K562 (cell line): Measurements from ENCODE around the gene ALKBH4. TPM values are rescaled to one million over a fixed set of nuclear protein-coding genes. Genes with fewer than 3 reads are reported as not detected.

Source experiments
- CBFA2T2 ChIP-seq: fragments of 450-650 bp; conservative IDR thresholded peaks from 2 replicates; pipeline ENCODE4 v1.6.1; 2017; ENCODE audit warnings: mild to moderate bottlenecking
- E2F4 ChIP-seq: sonication (generic); formaldehyde crosslinking; IDR thresholded peaks from 2 replicates; pipeline ENCODE4 v1.8.0; 2022; ENCODE audit warnings: mild to moderate bottlenecking, low read depth, missing genetic modification reagents
- FOXP4 ChIP-seq: sonication (generic); formaldehyde crosslinking; IDR thresholded peaks from 2 replicates; pipeline ENCODE4 v1.8.0; 2022; ENCODE audit warnings: mild to moderate bottlenecking, missing genetic modification reagents, borderline replicate concordance
- FUS ChIP-seq: fragments of 200-400 bp; formaldehyde crosslinking; optimal IDR thresholded peaks from 2 replicates; pipeline ENCODE3; 2017; ENCODE audit warnings: low read depth, low read length
- MECOM ChIP-seq: fragments of 250-450 bp; sonication (Bioruptor Pico); IDR thresholded peaks from 2 replicates; pipeline ENCODE4 v1.8.0; 2022; ENCODE audit warnings: inconsistent platforms
- MED1 ChIP-seq: sonication (generic); formaldehyde crosslinking; IDR thresholded peaks from 2 replicates; pipeline ENCODE4 v1.8.1; 2023; ENCODE audit warnings: missing genetic modification reagents, borderline replicate concordance
- NCOA6 ChIP-seq: fragments of 450-650 bp; IDR thresholded peaks from 2 replicates; pipeline ENCODE4 v1.6.1; 2017; ENCODE audit warnings: mild to moderate bottlenecking
- POLR2B ChIP-seq: fragments of 450-650 bp; IDR thresholded peaks from 2 replicates; pipeline ENCODE4 v1.6.1; 2018; ENCODE audit warnings: low read depth; ENCODE audit not compliant: partially characterized antibody
- SIN3B ChIP-seq: fragments of 450-650 bp; IDR thresholded peaks from 2 replicates; pipeline ENCODE4 v1.6.1; 2017; ENCODE audit warnings: low read depth, mild to moderate bottlenecking, moderate library complexity
- SMARCA5 ChIP-seq: fragments of 450-650 bp; IDR thresholded peaks from 2 replicates; pipeline ENCODE4 v1.6.1; 2016
- TAF1 ChIP-seq: IDR thresholded peaks from 2 replicates; pipeline ENCODE4 v1.6.1; 2011; ENCODE audit warnings: mild to moderate bottlenecking, low read length, moderate library complexity; ENCODE audit not compliant: insufficient read depth, control insufficient read depth, severe bottlenecking; ENCODE audit errors: extremely low read depth
- TSC22D4 ChIP-seq: fragments of 450-650 bp; IDR thresholded peaks from 2 replicates; pipeline ENCODE4 v1.6.1; 2016; ENCODE audit warnings: missing genetic modification characterization, missing biosample characterization, control low read depth
- XRCC5 ChIP-seq: fragments of 200-400 bp; formaldehyde crosslinking; IDR thresholded peaks from 2 replicates; pipeline ENCODE4 v1.6.1; 2017; ENCODE audit warnings: low read depth, mild to moderate bottlenecking, low read length
- ZFX ChIP-seq: sonication (generic); formaldehyde crosslinking; IDR thresholded peaks from 2 replicates; pipeline ENCODE4 v1.8.0; 2022; ENCODE audit warnings: mild to moderate bottlenecking, missing genetic modification reagents, moderate library complexity
- ZNF75A ChIP-seq: fragments of 450-650 bp; formaldehyde crosslinking; IDR thresholded peaks from 2 replicates; pipeline ENCODE4 v1.4.0; 2020; ENCODE audit warnings: mild to moderate bottlenecking
- polyA plus RNA-seq, 8 experiments: library from polyadenylated mRNA; depleted of rRNA in 4 of 8; stranded (reverse) in 5 of 8; unstranded in 3 of 8; fragments of >200 nt; fragmentation: Nextera tagmentation in 2 of 8; fragmentation: Illumina TruSeq in 1 of 8; extraction: Ambion mirVana in 2 of 8; extraction: Trizol in 1 of 8; gene quantifications; 2 replicates each; pipeline versions ENCODE4 v1.2.1 to v1.2.3, GENCODE V29; 2011 to 2014; ENCODE audit warnings: inconsistent platforms in 1 of 8, missing spikeins in 1 of 8
- total RNA-seq, 7 experiments: library from RNA; depleted of rRNA in 6 of 7; stranded (reverse); fragments of >200 nt in 6 of 7; fragmentation: Illumina TruSeq in 2 of 7; extraction: Trizol in 2 of 7; gene quantifications; 2 replicates each; pipeline versions ENCODE4 v1.2.1 to v1.2.3, GENCODE V29; 2011 to 2021; ENCODE audit warnings: low replicate concordance in 1 of 7
- TF ChIP-seq, protein P1 (sequence below): fragments of 250-450 bp; sonication (Bioruptor Pico); IDR thresholded peaks from 2 replicates; pipeline ENCODE4 v1.8.0; 2022; ENCODE audit warnings: inconsistent platforms
- TF ChIP-seq, protein P2 (sequence below): fragments of 450-650 bp; formaldehyde crosslinking; conservative IDR thresholded peaks from 2 replicates; pipeline ENCODE4 v1.4.0; 2022; ENCODE audit warnings: mild to moderate bottlenecking, missing genetic modification characterization
- TF ChIP-seq, protein P3 (sequence below): fragments of 450-650 bp; formaldehyde crosslinking; IDR thresholded peaks from 2 replicates; pipeline ENCODE4 v1.4.0; 2020; ENCODE audit warnings: mild to moderate bottlenecking, mixed read lengths

ALKBH4 gene
- total and polyA plus RNA-seq, 9 of the 15 experiments (the other 6 are each of a cell fraction or from before 2014, with no cell fraction given) = 4.6 to 21.4 (median 11.8) TPM

GRCh38 chr7:102464577-102465280 lies at the start of gene ALKBH4, which contains the start of gene LRWD1 (continued):
- TF ChIP-seq ZNF75A (CRISPR knock-in tag) = no peak
- peak; percentile 0; the same call in 1 of the 2 replicates for TF ChIP-seq SMARCA5
- TF ChIP-seq FUS = peak; percentile 92
- 0 out of 2 replicates have a peak, but pooled peaks have one; percentile 27 for TF ChIP-seq FOXP4 (CRISPR knock-in tag)
- TF ChIP-seq, protein P1, sequence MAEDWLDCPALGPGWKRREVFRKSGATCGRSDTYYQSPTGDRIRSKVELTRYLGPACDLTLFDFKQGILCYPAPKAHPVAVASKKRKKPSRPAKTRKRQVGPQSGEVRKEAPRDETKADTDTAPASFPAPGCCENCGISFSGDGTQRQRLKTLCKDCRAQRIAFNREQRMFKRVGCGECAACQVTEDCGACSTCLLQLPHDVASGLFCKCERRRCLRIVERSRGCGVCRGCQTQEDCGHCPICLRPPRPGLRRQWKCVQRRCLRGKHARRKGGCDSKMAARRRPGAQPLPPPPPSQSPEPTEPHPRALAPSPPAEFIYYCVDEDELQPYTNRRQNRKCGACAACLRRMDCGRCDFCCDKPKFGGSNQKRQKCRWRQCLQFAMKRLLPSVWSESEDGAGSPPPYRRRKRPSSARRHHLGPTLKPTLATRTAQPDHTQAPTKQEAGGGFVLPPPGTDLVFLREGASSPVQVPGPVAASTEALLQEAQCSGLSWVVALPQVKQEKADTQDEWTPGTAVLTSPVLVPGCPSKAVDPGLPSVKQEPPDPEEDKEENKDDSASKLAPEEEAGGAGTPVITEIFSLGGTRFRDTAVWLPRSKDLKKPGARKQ = no peak
- TF ChIP-seq E2F4 (CRISPR knock-in tag) = no peak
- TF ChIP-seq, protein P2, sequence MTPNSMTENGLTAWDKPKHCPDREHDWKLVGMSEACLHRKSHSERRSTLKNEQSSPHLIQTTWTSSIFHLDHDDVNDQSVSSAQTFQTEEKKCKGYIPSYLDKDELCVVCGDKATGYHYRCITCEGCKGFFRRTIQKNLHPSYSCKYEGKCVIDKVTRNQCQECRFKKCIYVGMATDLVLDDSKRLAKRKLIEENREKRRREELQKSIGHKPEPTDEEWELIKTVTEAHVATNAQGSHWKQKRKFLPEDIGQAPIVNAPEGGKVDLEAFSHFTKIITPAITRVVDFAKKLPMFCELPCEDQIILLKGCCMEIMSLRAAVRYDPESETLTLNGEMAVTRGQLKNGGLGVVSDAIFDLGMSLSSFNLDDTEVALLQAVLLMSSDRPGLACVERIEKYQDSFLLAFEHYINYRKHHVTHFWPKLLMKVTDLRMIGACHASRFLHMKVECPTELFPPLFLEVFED (CRISPR knock-in tag) = no peak
- TF ChIP-seq TAF1 = peak; percentile 86
- TF ChIP-seq SIN3B = peak; percentile 88
- TF ChIP-seq MECOM (CRISPR knock-in tag) = no peak
- TF ChIP-seq TSC22D4 = no peak
- TF ChIP-seq CBFA2T2 = no peak
- no peak for TF ChIP-seq MED1 (CRISPR knock-in tag)
- no peak for TF ChIP-seq XRCC5
- peak; percentile 56 for TF ChIP-seq POLR2B
- TF ChIP-seq, protein P3, sequence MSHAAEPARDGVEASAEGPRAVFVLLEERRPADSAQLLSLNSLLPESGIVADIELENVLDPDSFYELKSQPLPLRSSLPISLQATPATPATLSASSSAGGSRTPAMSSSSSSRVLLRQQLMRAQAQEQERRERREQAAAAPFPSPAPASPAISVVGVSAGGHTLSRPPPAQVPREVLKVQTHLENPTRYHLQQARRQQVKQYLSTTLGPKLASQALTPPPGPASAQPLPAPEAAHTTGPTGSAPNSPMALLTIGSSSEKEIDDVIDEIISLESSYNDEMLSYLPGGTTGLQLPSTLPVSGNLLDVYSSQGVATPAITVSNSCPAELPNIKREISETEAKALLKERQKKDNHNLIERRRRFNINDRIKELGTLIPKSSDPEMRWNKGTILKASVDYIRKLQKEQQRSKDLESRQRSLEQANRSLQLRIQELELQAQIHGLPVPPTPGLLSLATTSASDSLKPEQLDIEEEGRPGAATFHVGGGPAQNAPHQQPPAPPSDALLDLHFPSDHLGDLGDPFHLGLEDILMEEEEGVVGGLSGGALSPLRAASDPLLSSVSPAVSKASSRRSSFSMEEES (CRISPR knock-in tag) = no peak
- TF ChIP-seq ZFX (CRISPR knock-in tag) = peak; percentile 64; the same call in 1 of the 2 replicates
- TF ChIP-seq NCOA6 = 0 out of 2 replicates have a peak, but pooled peaks have one; percentile 56
